GM19467 (cell line): ENCODE results near the gene PHKG2.

ENCODE experiments used
- ATAC-seq: cut with Tn5 transposase; IDR thresholded peaks from one replicate; pipeline ENCODE4 v1.9.1; 2021; ENCODE audit warnings: mild to moderate bottlenecking, moderate library complexity; ENCODE audit not compliant: unreplicated experiment

Gene PHKG2

GRCh38 chr16:30755955-30756780 lies 7.9 kb downstream of the PHKG2 start:
- no peak for ATAC-seq

GRCh38 chr16:30756781-30757100 lies 8.5 kb downstream of the PHKG2 start:
- no peak for ATAC-seq

- ATAC-seq = no peak
Observed at GRCh38 chr16:30757316-30757715, 9.1 kb downstream of the PHKG2 start.

DNA sequence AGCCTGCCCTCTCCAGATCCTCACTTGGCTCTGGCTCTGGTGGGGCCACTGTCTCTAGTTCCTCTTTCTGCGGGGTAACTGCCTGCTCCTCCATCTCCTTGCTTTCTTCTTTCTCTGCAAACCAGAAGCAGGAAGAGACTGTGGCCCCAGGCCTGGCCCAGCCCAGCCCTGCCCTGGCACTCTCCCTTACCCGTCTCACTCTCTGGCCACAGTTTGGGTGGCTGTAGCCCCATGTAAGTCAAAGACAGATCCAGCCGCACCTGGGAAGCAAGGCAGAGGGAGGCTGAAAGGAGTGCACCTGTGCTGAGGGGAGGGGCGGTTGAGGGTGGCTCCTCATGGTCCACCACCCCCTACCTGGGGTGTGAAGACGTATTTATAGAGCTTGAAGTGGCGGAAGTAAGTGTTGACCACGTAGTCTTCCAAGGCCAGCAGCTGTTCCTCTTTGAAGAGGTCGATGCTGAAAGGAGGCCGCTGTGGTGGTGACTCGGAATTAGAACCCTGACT lies 10.8 kb downstream of the PHKG2 start:
- no peak for ATAC-seq

DNA sequence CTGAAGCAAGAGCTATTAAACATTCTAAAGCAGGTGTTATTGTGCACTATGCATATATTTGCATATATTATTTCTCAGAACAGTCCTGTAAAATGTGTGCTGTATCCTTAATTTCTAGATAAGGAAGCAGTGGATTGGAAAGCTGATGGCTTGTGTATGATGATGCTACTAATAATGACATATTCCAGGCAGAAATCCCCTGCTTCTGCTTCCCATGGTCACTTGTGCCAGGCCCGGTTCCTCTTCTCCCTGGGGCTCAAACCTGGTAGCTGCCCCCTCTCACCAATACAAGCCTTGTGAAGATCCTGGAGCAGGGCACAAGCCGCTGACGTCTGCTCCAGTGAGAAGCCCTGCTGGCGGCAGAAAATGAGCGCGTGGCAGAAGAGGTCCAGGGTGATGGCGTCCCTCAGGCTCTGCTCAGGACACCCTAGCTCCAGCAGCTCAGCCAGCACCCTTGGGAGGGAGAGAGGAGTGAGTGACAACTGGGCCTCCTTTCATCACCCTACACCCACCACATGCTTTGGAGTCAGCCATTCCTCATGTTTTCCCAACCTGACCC lies 11.9 kb downstream of the PHKG2 start:
- ATAC-seq = no peak

GRCh38 chr16:30760577-30761426 lies 12.6 kb downstream of the PHKG2 start:
- no peak for ATAC-seq

DNA sequence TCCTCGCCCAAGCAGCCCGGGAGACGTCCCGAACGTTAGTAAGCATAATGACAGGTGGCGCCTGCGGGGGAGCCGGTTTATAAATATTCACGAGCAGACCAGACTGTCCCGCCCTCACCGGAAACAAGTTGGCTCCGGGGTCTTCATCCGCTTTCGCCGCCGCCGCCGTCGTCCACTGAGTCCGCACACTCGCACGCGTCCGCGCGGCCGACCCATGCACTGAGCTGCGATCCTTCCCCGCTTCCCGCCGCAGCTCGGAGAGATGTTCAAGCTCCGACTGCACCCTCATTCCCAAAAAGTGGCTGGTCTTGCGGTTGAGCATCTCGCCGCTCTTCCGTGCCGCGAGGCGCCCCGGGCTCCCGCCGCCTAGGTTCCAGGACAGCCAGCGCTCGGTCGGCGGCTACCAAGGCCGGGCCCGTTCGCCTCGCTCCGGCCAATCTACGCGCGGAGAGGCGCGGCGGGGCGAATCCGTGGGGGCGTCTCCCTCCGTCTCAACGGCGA lies 13.3 kb downstream of the PHKG2 start:
- peak; percentile 25 for ATAC-seq

GRCh38 chr16:30761928-30762902 lies 14.0 kb downstream of the PHKG2 start, which contains the start of the genes CFAP119 and RNF40:
Gene CFAP119, minus strand, starts transcription at chr16:30762062. Its CDS starts 314 bp downstream, at chr16:30761748.
Gene RNF40, plus strand, starts transcription at chr16:30762322. Its CDS starts 224 bp downstream, at chr16:30762546.
- ATAC-seq = peak; percentile 59

- no peak for ATAC-seq
Observed at GRCh38 chr16:30762991-30763725, 14.9 kb downstream of the PHKG2 start.

- no peak for ATAC-seq
Observed at GRCh38 chr16:30764086-30764485, 15.9 kb downstream of the PHKG2 start.

DNA sequence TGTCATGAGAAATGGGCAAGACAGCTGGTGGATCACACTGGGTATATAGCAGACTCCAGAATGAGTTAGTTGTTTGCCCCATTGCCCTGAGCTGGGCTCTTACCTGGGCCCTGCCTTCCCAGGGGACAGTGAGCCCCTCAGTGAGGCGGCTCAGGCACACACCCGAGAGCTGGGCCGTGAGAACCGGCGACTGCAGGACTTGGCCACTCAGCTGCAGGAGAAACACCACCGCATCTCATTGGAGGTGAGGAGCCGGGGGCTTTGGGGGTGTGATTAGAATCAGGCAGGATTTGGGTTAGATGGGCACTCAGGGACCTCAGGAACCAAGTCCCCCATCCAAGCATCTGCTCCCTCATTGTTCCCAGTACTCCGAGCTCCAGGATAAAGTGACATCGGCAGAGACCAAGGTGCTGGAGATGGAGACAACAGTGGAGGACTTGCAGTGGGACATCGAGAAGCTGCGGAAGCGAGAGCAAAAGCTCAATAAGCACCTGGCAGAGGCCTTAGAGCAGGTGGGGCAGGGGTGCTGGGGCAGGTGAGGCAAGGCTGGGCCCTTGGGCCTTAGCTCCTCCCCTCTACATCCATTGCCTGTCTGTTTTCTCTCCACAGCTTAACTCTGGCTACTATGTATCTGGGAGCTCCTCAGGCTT lies 16.7 kb downstream of the PHKG2 start:
- no peak for ATAC-seq

GRCh38 chr16:30766206-30766932 lies 18.1 kb downstream of the PHKG2 start:
- no peak for ATAC-seq

GRCh38 chr16:30766933-30767284 lies 18.7 kb downstream of the PHKG2 start:
- no peak for ATAC-seq

DNA sequence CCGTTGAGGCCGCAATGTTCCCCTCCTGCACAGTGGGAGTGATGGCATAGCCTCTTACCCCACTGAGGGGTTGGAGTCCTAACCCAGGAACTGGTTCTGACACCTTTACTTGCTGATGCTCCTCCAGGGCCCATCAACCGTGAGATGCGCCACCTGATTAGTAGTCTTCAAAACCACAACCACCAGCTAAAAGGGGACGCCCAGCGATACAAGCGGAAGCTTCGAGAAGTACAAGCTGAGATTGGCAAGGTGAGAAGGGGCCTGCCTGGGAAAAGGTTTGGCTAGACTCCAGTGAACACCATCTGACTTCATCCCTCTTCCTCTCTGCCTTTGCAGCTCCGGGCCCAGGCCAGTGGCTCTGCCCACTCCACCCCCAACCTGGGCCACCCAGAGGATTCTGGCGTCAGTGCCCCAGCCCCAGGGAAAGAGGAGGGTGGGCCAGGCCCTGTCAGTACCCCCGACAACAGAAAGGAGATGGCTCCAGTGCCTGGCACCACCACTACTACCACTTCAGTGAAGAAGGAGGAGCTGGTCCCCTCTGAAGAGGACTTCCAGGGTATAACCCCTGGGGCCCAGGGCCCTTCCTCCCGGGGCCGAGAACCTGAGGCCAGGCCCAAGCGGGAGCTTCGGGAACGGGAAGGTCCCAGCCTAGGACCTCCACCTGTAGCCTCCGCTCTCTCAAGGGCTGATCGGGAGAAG lies 19.7 kb downstream of the PHKG2 start:
- no peak for ATAC-seq

GRCh38 chr16:30768583-30769181 lies 20.5 kb downstream of the PHKG2 start:
- no peak for ATAC-seq

DNA sequence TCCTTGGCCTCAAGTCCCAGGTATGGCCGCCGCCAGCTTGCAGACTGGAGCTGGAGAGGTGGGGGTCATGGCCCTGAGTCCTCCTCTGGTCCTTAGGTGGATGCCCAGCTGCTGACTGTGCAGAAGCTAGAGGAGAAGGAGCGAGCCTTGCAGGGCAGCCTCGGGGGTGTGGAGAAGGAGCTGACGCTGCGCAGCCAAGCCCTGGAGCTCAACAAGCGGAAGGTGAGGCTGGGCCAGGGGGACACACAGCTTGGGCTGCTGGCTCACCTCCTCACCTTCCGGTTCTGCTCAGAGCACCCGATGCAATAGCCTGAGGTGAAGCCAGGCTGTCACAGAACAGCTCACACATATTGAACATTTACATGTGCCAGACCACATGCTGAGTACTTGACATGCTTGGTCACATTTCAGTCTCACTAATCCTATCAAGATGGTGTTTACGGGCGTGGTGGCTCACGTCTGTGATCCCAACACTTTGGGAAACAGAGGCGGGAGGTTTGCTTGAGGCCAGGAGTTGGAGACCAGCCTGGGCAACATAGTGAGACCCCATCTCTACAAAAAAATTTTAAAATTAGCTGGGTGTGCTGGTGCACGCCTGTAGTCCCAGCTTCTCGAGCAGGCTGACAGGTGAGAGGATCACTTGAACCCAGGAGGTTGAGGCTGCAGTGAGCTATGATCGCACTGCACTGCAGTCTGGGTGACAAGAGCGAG lies 21.3 kb downstream of the PHKG2 start:
- ATAC-seq = no peak

GRCh38 chr16:30771726-30772125 lies 23.5 kb downstream of the PHKG2 start:
- no peak for ATAC-seq
